Common myeloid progenitor, CD34-positive (primary cell): ENCODE measurements around the gene CLNK.

Source experiments
- CTCF ChIA-PET: fragments of 350-600 bp; sonication (Branson Sonifier 250); formaldehyde crosslinking; loops from one replicate; lab custom pipeline; 2021; ENCODE audit warnings: antibody characterized with exemption; lab: Charles Lee
- POLR2A ChIA-PET: fragments of 350-600 bp; sonication (Branson Sonifier 250); formaldehyde crosslinking; loops from one replicate; lab custom pipeline; 2021; ENCODE audit warnings: antibody characterized with exemption; lab: Charles Lee
- DNase-seq, 3 donors: peaks; one replicate each; pipeline versions ENCODE4 v3.0.0 to v3.0.0-alpha.2; 2013
- H3K27ac ChIP-seq, 2 experiments: 1 replicate in 1 of 2; 2 replicates in 1 of 2; pipeline ENCODE4 v1.7.0; 2013; ENCODE audit warnings: inconsistent platforms in 2 of 2, low read length in 2 of 2, mild to moderate bottlenecking in 2 of 2, low read depth in 1 of 2, moderate library complexity in 1 of 2; ENCODE audit not compliant: severe bottlenecking in 2 of 2, insufficient read depth in 1 of 2, poor library complexity in 1 of 2
- H3K27me3 ChIP-seq, 5 experiments: replicated peaks in 2 of 5; 1 replicate in 3 of 5; 2 replicates in 2 of 5; pipeline versions ENCODE4 v1.6.1 to v1.7.0; 2013; ENCODE audit warnings: low read length in 4 of 5, mild to moderate bottlenecking in 2 of 5, moderate library complexity in 2 of 5, inconsistent platforms in 1 of 5; ENCODE audit not compliant: insufficient read depth in 5 of 5, control insufficient read depth in 4 of 5
- H3K36me3 ChIP-seq, 4 experiments: 1 replicate in 2 of 4; 2 replicates in 2 of 4; pipeline versions ENCODE4 v1.6.1 to v1.7.0; 2013; ENCODE audit warnings: low read length in 3 of 4, control low read depth in 1 of 4, mild to moderate bottlenecking in 1 of 4; ENCODE audit not compliant: control insufficient read depth in 4 of 4, insufficient read depth in 4 of 4
- H3K4me1 ChIP-seq, 4 experiments: 1 replicate in 3 of 4; 2 replicates in 1 of 4; pipeline versions ENCODE4 v1.6.1 to v1.7.1; 2013; ENCODE audit warnings: low read length in 3 of 4, mild to moderate bottlenecking in 3 of 4, control low read depth in 1 of 4, inconsistent platforms in 1 of 4, moderate library complexity in 1 of 4; ENCODE audit not compliant: control insufficient read depth in 4 of 4, insufficient read depth in 4 of 4; ENCODE audit errors: control extremely low read depth in 1 of 4
- H3K4me3 ChIP-seq, 7 experiments: 1 replicate in 4 of 7; 2 replicates in 3 of 7; pipeline versions ENCODE4 v1.5.1 to v1.7.0; 2013; ENCODE audit warnings: mild to moderate bottlenecking in 7 of 7, low read length in 6 of 7, moderate library complexity in 6 of 7, inconsistent platforms in 2 of 7, low read depth in 2 of 7, control low read depth in 1 of 7; ENCODE audit not compliant: insufficient read depth in 4 of 7, control insufficient read depth in 1 of 7; ENCODE audit errors: extremely low read depth in 1 of 7
- H3K9me3 ChIP-seq, 5 experiments: 1 replicate in 4 of 5; 2 replicates in 1 of 5; pipeline versions ENCODE4 v1.6.1 to v1.7.1; 2013; ENCODE audit warnings: low read length in 4 of 5, mild to moderate bottlenecking in 2 of 5, inconsistent platforms in 1 of 5, low read depth in 1 of 5, moderate library complexity in 1 of 5; ENCODE audit not compliant: control insufficient read depth in 4 of 5, insufficient read depth in 2 of 5; ENCODE audit errors: control extremely low read depth in 1 of 5
- whole genome bisulfite sequencing: methylation state at CpG from one replicate; pipeline ENCODE4 v1.1.5; 2013; ENCODE audit not compliant: insufficient coverage; 5-methylcytosine and 5-hydroxymethylcytosine counted together

The CLNK gene

GRCh38 chr4:10716163-10716562, 31.6 kb upstream of the CLNK start:
- H3K36me3 ChIP-seq = no peaks in the 10 kb centered on the region
- H3K4me1 ChIP-seq = peaks cover 0 to 14% (median 8%) of the 10 kb centered on the region in 4 experiments
- WGBS = no CpG with 5 or more reads among the region's 2 CpGs
- H3K27ac ChIP-seq = no peak overlapping the region
- ChIA-PET CTCF (interaction anchor here (2.1 to 2.8 kb wide), 4 partner anchors 12 to 162 kb away, joined by 6 to 13 read pairs (median 10); no protein-coding TSS in a partner anchor), POLR2A (no interaction called here)
- no peaks in the 10 kb centered on the region for H3K27me3 ChIP-seq
- H3K9me3 ChIP-seq = peaks cover 0 to 9% (median 5%) of the 10 kb centered on the region in 5 experiments
- no peak overlapping the region for H3K4me3 ChIP-seq
- DNase-seq = peak in 2 of 3 donors; percentile 28 to 33

GRCh38 chr4:10715696-10716095, 31.1 kb upstream of the CLNK start:
- Histone ChIP-seq H3K9me3 (peaks cover 0 to 9% (median 5%) of the 10 kb centered on the region in 5 experiments), H3K27ac (no peak overlapping the region), H3K36me3 (no peaks in the 10 kb centered on the region), H3K4me3 (no peak overlapping the region), H3K27me3 (no peaks in the 10 kb centered on the region), H3K4me1 (peaks cover 0 to 14% (median 8%) of the 10 kb centered on the region in 4 experiments)
- DNase-seq = peak in 2 of 3 donors; percentile 32 to 54
- ChIA-PET CTCF (interaction anchor here (2.1 to 2.8 kb wide), 4 partner anchors 12 to 161 kb away, joined by 6 to 13 read pairs (median 10); no protein-coding TSS in a partner anchor), POLR2A (no interaction called here)
- WGBS = 0% methylated on average over 1 of the region's 5 CpGs

GRCh38 chr4:10715135-10715534, 30.6 kb upstream of the CLNK start:
- no peak for DNase-seq
- no peak overlapping the region for H3K4me3 ChIP-seq
- WGBS = no CpG with 5 or more reads among the region's 4 CpGs
- CTCF ChIA-PET = interaction anchor here (2.1 to 2.8 kb wide), 3 partner anchors 11 to 133 kb away, joined by 6 to 13 read pairs (median 11); no protein-coding TSS in a partner anchor
- H3K27ac ChIP-seq = no peak overlapping the region
- no peaks in the 10 kb centered on the region for H3K27me3 ChIP-seq
- peaks cover 0 to 9% (median 5%) of the 10 kb centered on the region in 5 experiments for H3K9me3 ChIP-seq
- H3K36me3 ChIP-seq = no peaks in the 10 kb centered on the region
- H3K4me1 ChIP-seq = peaks cover 0 to 14% (median 8%) of the 10 kb centered on the region in 4 experiments
- POLR2A ChIA-PET = no interaction called here

DNA sequence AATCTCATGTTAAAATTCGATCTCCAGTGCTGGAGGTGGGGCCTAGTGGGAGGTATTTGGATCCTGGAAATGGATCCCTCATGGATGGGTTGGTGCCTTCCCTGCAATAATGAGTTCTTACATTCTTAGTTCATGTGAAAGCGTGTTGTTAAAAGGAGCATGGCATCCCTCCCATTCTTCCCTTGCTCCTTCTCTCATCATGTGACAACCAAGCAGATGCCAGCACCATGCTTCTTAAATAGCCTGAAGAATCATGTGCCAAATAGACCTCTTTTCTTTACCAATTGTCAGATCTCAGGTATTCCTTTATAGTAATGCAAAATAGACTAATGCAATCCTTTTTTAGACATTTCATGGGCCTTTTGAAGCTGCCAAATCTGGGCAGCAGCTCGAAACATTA, 29.0 kb upstream of the CLNK start:
- POLR2A ChIA-PET = no interaction called here
- Histone ChIP-seq H3K27me3 (no peaks in the 10 kb centered on the region), H3K4me1 (peaks cover 0 to 14% (median 8%) of the 10 kb centered on the region in 4 experiments), H3K4me3 (no peak overlapping the region), H3K27ac (no peak overlapping the region), H3K9me3 (peaks cover 0 to 9% (median 5%) of the 10 kb centered on the region in 5 experiments), H3K36me3 (no peaks in the 10 kb centered on the region)
- 100% methylated on average over 1 of the region's 3 CpGs for WGBS
- no peak for DNase-seq
- CTCF ChIA-PET = interaction anchor here (1.3 to 1.6 kb wide), 4 partner anchors 18 to 94 kb away, joined by 3 to 4 read pairs (median 3); no protein-coding TSS in a partner anchor

GRCh38 chr4:10706236-10706635, 21.7 kb upstream of the CLNK start:
- no peaks in the 10 kb centered on the region for H3K27me3 ChIP-seq
- peak overlapping the region in 1 of 2 experiments; percentile 82 for H3K27ac ChIP-seq
- ChIA-PET POLR2A (no interaction called here), CTCF (no interaction called here)
- no peaks in the 10 kb centered on the region for H3K9me3 ChIP-seq
- WGBS = no CpG with 5 or more reads among the region's 1 CpG
- no peak overlapping the region for H3K4me3 ChIP-seq
- H3K36me3 ChIP-seq = no peaks in the 10 kb centered on the region
- peaks cover 19 to 61% (median 60%) of the 10 kb centered on the region in 4 experiments for H3K4me1 ChIP-seq
- peak in 1 of 3 donors; percentile 35 for DNase-seq

- Histone ChIP-seq H3K4me1 (peaks cover 19 to 70% (median 66%) of the 10 kb centered on the region in 4 experiments), H3K4me3 (peak overlapping the region in 3 of 7 experiments; percentile 22 to 37 (median 29)), H3K27me3 (no peaks in the 10 kb centered on the region), H3K27ac (peak overlapping the region; percentile 69 to 82), H3K9me3 (no peaks in the 10 kb centered on the region), H3K36me3 (no peaks in the 10 kb centered on the region)
- POLR2A ChIA-PET = interaction anchor here (0.9 to 1.1 kb wide), 2 partner anchors 33 to 609 kb away, joined by 3 to 4 read pairs; no protein-coding TSS in a partner anchor
- peak in 1 of 3 donors; percentile 63 for DNase-seq
- CTCF ChIA-PET = interaction anchor here (1.0 to 3.0 kb wide), 4 partner anchors 11 to 611 kb away, joined by 3 to 7 read pairs (median 4); partner anchors contain the start of gene CLNK
These were observed 19.9 kb upstream of the CLNK start for GRCh38 chr4:10704430-10704810.
